K562 (cell line): ENCODE results near the gene GNG3. TPM values are rescaled to one million over a fixed set of nuclear protein-coding genes. Genes with fewer than 3 reads are reported as not detected.

Experiments used
- AFF4 ChIP-seq: sonication (generic); formaldehyde crosslinking; IDR thresholded peaks from 2 replicates; pipeline ENCODE4 v1.8.0; 2023; ENCODE audit warnings: mild to moderate bottlenecking, missing genetic modification reagents
- BCL6 ChIP-seq: fragments of 250-450 bp; sonication (Bioruptor Pico); IDR thresholded peaks from 2 replicates; pipeline ENCODE4 v1.4.0; 2020
- ETS1 ChIP-seq: conservative IDR thresholded peaks from 2 replicates; pipeline ENCODE4 v1.6.1; 2011; ENCODE audit warnings: low read depth, mild to moderate bottlenecking, low read length; ENCODE audit not compliant: control insufficient read depth
- FOXP4 ChIP-seq: sonication (generic); formaldehyde crosslinking; IDR thresholded peaks from 2 replicates; pipeline ENCODE4 v1.8.0; 2022; ENCODE audit warnings: mild to moderate bottlenecking, missing genetic modification reagents, borderline replicate concordance
- LARP7 ChIP-seq: fragments of 450-650 bp; IDR thresholded peaks from 2 replicates; pipeline ENCODE4 v1.6.1; 2016
- NFE2 ChIP-seq: IDR thresholded peaks from 2 replicates; pipeline ENCODE4 v1.6.1; 2014; ENCODE audit warnings: antibody characterized with exemption, low read depth
- SIN3B ChIP-seq: fragments of 450-650 bp; IDR thresholded peaks from 2 replicates; pipeline ENCODE4 v1.6.1; 2017; ENCODE audit warnings: low read depth, mild to moderate bottlenecking, moderate library complexity
- WHSC1 ChIP-seq: IDR thresholded peaks from one replicate; pipeline ENCODE4 v1.6.1; 2012; ENCODE audit warnings: low read length, control low read depth, inconsistent platforms
- ZNF436 ChIP-seq: fragments of 250-450, 450-650 bp; sonication (Bioruptor Pico); formaldehyde crosslinking; IDR thresholded peaks from 2 replicates; pipeline ENCODE4 v1.7.0; 2020; ENCODE audit warnings: mild to moderate bottlenecking
- ZNF707 ChIP-seq: fragments of 250-450 bp; sonication (Bioruptor Pico); conservative IDR thresholded peaks from 2 replicates; pipeline ENCODE4 v1.8.0; 2022; ENCODE audit warnings: inconsistent platforms, mild to moderate bottlenecking, moderate library complexity
- polyA plus RNA-seq, 8 experiments: library from polyadenylated mRNA; depleted of rRNA in 4 of 8; stranded (reverse) in 5 of 8; unstranded in 3 of 8; fragments of >200 nt; fragmentation: Nextera tagmentation in 2 of 8; fragmentation: Illumina TruSeq in 1 of 8; extraction: Ambion mirVana in 2 of 8; extraction: Trizol in 1 of 8; gene quantifications; 2 replicates each; pipeline versions ENCODE4 v1.2.1 to v1.2.3, GENCODE V29; 2011 to 2014; ENCODE audit warnings: inconsistent platforms in 1 of 8, missing spikeins in 1 of 8
- total RNA-seq, 7 experiments: library from RNA; depleted of rRNA in 6 of 7; stranded (reverse); fragments of >200 nt in 6 of 7; fragmentation: Illumina TruSeq in 2 of 7; extraction: Trizol in 2 of 7; gene quantifications; 2 replicates each; pipeline versions ENCODE4 v1.2.1 to v1.2.3, GENCODE V29; 2011 to 2021; ENCODE audit warnings: low replicate concordance in 1 of 7
- TF ChIP-seq, protein P1 (sequence below): IDR thresholded peaks from 3 replicates; pipeline ENCODE4 v1.6.1; 2011; ENCODE audit warnings: borderline replicate concordance, mild to moderate bottlenecking, moderate library complexity; ENCODE audit not compliant: insufficient read length; ENCODE audit errors: extremely low read depth

The GNG3 gene
- total and polyA plus RNA-seq, 9 of the 15 experiments (the other 6 are each of a cell fraction or from before 2014, with no cell fraction given), result 0.07 TPM; not detected in 8

- TF ChIP-seq ZNF707 (CRISPR knock-in tag) (no peak), ZNF436 (no peak), AFF4 (peak; percentile 72; the same call in 1 of the 2 replicates), SIN3B (0 out of 2 replicates have a peak, but pooled peaks have one; percentile 9), WHSC1 (no peak), BCL6 (CRISPR knock-in tag) (no peak), LARP7 (0 out of 2 replicates have a peak, but pooled peaks have one; percentile 15), ETS1 (peak; percentile 41; the same call in 1 of the 2 replicates), FOXP4 (no peak), NFE2 (peak; percentile 45; the same call in 1 of the 2 replicates)
- TF ChIP-seq, protein P1, sequence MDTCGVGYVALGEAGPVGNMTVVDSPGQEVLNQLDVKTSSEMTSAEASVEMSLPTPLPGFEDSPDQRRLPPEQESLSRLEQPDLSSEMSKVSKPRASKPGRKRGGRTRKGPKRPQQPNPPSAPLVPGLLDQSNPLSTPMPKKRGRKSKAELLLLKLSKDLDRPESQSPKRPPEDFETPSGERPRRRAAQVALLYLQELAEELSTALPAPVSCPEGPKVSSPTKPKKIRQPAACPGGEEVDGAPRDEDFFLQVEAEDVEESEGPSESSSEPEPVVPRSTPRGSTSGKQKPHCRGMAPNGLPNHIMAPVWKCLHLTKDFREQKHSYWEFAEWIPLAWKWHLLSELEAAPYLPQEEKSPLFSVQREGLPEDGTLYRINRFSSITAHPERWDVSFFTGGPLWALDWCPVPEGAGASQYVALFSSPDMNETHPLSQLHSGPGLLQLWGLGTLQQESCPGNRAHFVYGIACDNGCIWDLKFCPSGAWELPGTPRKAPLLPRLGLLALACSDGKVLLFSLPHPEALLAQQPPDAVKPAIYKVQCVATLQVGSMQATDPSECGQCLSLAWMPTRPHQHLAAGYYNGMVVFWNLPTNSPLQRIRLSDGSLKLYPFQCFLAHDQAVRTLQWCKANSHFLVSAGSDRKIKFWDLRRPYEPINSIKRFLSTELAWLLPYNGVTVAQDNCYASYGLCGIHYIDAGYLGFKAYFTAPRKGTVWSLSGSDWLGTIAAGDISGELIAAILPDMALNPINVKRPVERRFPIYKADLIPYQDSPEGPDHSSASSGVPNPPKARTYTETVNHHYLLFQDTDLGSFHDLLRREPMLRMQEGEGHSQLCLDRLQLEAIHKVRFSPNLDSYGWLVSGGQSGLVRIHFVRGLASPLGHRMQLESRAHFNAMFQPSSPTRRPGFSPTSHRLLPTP, result no peak
These were observed 35.7 kb upstream of the GNG3 start, which contains the start of the genes LBHD1 and UQCC3 (continued) for GRCh38 chr11:62671608-62672389.
